ENCODE data around the gene PLOD1.

DNA sequence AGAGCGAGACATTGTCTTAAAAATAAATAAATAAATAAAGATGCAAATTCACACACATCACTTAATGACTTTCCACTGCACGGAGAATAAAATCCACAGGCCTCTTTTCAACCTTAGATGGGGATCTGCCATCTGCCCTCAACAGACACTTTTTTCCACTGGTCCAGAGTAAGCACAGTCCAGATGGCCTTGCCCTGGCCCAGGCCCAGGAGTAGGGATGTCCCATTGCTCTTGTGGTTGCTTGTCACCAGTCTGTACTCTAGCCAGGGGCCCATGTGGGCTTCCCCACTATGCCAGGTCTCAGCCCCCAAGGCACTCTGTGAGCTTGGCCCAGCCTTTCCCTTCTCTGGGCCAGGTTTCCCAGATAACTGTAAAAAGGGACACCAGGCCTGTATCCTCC is 17.4 kb downstream of the PLOD1 start:
- TF ChIP-seq CTCF (IDR thresholded peaks at IDR 0.05) (no peak), POLR2A (IDR thresholded peaks at IDR 0.05) (no peak)

All from uterus (tissue), 2 donors.